K562 (cell line): Measurements from ENCODE around the gene CAV1. TPM values are rescaled to one million over a fixed set of nuclear protein-coding genes. Genes with fewer than 3 reads are reported as not detected.

Experiments
- CHD4 ChIP-seq: fragments of 200-600 bp; sonication (generic); IDR thresholded peaks from 3 replicates; pipeline ENCODE4 v1.6.1; 2012; ENCODE audit warnings: low read depth, mild to moderate bottlenecking, mixed read lengths, low read length, inconsistent platforms; ENCODE audit not compliant: insufficient read depth, insufficient replicate concordance, poor library complexity, severe bottlenecking
- GTF2A2 ChIP-seq: IDR thresholded peaks from 2 replicates; pipeline ENCODE4 v1.6.1; 2016; ENCODE audit warnings: mild to moderate bottlenecking, missing genetic modification characterization, missing compliant biosample characterization
- MEF2A ChIP-seq: IDR thresholded peaks from 2 replicates; pipeline ENCODE4 v1.6.1; 2011; ENCODE audit warnings: low read depth, mild to moderate bottlenecking, low read length, moderate library complexity; ENCODE audit not compliant: control insufficient read depth
- NFE2 ChIP-seq: IDR thresholded peaks from 2 replicates; pipeline ENCODE4 v1.6.1; 2014; ENCODE audit warnings: antibody characterized with exemption, low read depth
- POU5F1 ChIP-seq: fragments of 150-350 bp; IDR thresholded peaks from 2 replicates; pipeline ENCODE4 v1.6.1; 2014; ENCODE audit warnings: borderline replicate concordance, low read length, low read depth, mild to moderate bottlenecking; ENCODE audit not compliant: partially characterized antibody
- XRCC3 ChIP-seq: fragments of 450-650 bp; IDR thresholded peaks from 2 replicates; pipeline ENCODE4 v1.6.1; 2017; ENCODE audit warnings: mild to moderate bottlenecking, moderate library complexity
- ZC3H4 ChIP-seq: sonication (generic); formaldehyde crosslinking; IDR thresholded peaks from 2 replicates; pipeline ENCODE4 v1.9.0; 2021; ENCODE audit warnings: missing genetic modification reagents, borderline replicate concordance
- ZNF583 ChIP-seq: fragments of 250-450 bp; sonication (Bioruptor Pico); IDR thresholded peaks from 2 replicates; pipeline ENCODE4 v1.4.0; 2020
- polyA plus RNA-seq, 8 experiments: library from polyadenylated mRNA; depleted of rRNA in 4 of 8; stranded (reverse) in 5 of 8; unstranded in 3 of 8; fragments of >200 nt; fragmentation: Nextera tagmentation in 2 of 8; fragmentation: Illumina TruSeq in 1 of 8; extraction: Ambion mirVana in 2 of 8; extraction: Trizol in 1 of 8; gene quantifications; 2 replicates each; pipeline versions ENCODE4 v1.2.1 to v1.2.3, GENCODE V29; 2011 to 2014; ENCODE audit warnings: inconsistent platforms in 1 of 8, missing spikeins in 1 of 8
- total RNA-seq, 7 experiments: library from RNA; depleted of rRNA in 6 of 7; stranded (reverse); fragments of >200 nt in 6 of 7; fragmentation: Illumina TruSeq in 2 of 7; extraction: Trizol in 2 of 7; gene quantifications; 2 replicates each; pipeline versions ENCODE4 v1.2.1 to v1.2.3, GENCODE V29; 2011 to 2021; ENCODE audit warnings: low replicate concordance in 1 of 7
- TF ChIP-seq, protein P1 (sequence below): fragments of 450-650 bp; IDR thresholded peaks from 2 replicates; pipeline ENCODE4 v1.6.1; 2016; ENCODE audit warnings: low read depth
- TF ChIP-seq, protein P2 (sequence below): fragments of 450-650 bp; IDR thresholded peaks from 2 replicates; pipeline ENCODE4 v1.6.1; 2018; ENCODE audit warnings: mild to moderate bottlenecking, low read depth; ENCODE audit not compliant: partially characterized antibody
- TF ChIP-seq, protein P3 (sequence below), 2 experiments: fragments of 450-650 bp in 1 of 2; sonication (generic) in 1 of 2; formaldehyde crosslinking in 1 of 2; IDR thresholded peaks in 1 of 2; conservative IDR thresholded peaks in 1 of 2; 2 replicates each; pipeline versions ENCODE4 v1.6.1 to v1.8.1; 2016 to 2023; ENCODE audit warnings: mild to moderate bottlenecking in 2 of 2, moderate library complexity in 2 of 2, inconsistent platforms in 1 of 2, missing genetic modification reagents in 1 of 2

CAV1 gene
- total and polyA plus RNA-seq, 9 of the 15 experiments (the other 6 are each of a cell fraction or from before 2014, with no cell fraction given): 0.08 to 1.5 (median 0.63) TPM

DNA sequence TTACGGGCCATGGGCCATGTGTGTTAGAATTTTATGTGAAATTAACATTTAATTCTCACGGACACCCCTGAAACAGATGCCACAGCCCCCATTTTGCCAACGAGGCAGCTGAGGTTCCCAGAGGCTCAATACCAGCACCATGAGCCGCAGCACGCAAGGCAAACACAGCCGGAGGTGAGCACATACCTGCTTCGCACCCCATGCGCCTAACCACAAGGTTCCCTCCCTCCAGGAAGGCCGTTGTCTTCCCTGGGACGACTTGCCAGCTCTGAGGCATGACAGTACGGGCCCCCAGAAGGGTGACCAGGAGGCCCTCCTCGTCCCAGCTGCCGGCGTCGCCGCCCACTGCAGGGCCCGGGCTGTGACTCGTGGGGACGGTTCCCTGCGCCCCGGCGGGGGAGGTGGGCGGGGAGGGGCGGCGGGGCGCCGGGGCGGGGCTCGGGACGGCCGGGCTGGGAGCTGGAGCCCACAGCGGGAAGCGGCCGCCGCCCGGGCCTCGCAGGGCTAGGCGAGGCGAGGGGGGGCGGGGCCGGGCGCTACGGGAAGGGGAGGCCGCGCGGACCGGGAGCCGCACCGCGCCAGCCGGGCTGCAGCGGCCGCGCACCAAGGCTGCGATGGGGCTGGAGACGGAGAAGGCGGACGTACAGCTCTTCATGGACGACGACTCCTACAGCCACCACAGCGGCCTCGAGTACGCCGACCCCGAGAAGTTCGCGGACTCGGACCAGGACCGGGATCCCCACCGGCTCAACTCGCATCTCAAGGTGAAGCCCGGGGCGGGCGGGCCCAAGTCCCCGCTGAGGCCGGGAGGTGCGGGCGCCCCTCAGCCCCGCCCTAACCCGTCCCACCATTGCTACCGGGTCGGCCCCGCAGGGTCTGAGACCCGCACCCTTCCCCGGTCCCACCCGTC is 25.4 kb upstream of the CAV1 start, which contains the start of gene CAV2 (continued):
- TF ChIP-seq, protein P1, sequence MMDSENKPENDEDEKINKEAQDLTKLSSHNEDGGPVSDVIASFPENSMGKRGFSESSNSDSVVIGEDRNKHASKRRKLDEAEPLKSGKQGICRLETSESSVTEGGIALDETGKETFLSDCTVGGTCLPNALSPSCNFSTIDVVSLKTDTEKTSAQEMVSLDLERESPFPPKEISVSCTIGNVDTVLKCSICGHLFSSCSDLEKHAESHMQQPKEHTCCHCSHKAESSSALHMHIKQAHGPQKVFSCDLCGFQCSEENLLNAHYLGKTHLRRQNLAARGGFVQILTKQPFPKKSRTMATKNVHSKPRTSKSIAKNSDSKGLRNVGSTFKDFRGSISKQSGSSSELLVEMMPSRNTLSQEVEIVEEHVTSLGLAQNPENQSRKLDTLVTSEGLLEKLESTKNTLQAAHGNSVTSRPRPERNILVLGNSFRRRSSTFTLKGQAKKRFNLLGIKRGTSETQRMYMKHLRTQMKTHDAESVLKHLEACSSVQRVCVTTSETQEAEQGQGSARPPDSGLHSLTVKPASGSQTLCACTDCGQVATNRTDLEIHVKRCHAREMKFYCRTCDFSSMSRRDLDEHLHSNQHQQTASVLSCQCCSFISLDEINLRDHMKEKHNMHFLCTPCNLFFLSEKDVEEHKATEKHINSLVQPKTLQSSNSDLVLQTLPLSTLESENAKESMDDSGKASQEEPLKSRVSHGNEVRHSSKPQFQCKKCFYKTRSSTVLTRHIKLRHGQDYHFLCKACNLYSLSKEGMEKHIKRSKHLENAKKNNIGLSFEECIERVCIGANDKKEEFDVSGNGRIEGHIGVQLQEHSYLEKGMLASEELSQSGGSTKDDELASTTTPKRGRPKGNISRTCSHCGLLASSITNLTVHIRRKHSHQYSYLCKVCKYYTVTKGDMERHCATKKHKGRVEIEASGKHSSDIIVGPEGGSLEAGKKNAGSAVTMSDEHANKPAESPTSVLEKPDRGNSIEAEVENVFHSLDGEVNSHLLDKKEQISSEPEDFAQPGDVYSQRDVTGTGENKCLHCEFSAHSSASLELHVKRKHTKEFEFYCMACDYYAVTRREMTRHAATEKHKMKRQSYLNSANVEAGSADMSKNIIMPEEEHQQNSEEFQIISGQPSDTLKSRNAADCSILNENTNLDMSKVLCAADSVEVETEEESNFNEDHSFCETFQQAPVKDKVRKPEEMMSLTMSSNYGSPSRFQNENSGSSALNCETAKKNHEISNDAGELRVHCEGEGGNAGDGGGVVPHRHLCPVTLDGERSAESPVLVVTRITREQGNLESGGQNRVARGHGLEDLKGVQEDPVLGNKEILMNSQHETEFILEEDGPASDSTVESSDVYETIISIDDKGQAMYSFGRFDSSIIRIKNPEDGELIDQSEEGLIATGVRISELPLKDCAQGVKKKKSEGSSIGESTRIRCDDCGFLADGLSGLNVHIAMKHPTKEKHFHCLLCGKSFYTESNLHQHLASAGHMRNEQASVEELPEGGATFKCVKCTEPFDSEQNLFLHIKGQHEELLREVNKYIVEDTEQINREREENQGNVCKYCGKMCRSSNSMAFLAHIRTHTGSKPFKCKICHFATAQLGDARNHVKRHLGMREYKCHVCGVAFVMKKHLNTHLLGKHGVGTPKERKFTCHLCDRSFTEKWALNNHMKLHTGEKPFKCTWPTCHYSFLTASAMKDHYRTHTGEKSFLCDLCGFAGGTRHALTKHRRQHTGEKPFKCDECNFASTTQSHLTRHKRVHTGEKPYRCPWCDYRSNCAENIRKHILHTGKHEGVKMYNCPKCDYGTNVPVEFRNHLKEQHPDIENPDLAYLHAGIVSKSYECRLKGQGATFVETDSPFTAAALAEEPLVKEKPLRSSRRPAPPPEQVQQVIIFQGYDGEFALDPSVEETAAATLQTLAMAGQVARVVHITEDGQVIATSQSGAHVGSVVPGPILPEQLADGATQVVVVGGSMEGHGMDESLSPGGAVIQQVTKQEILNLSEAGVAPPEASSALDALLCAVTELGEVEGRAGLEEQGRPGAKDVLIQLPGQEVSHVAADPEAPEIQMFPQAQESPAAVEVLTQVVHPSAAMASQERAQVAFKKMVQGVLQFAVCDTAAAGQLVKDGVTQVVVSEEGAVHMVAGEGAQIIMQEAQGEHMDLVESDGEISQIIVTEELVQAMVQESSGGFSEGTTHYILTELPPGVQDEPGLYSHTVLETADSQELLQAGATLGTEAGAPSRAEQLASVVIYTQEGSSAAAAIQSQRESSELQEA: peak; percentile 62
- TF ChIP-seq NFE2: no peak
- TF ChIP-seq, protein P2, sequence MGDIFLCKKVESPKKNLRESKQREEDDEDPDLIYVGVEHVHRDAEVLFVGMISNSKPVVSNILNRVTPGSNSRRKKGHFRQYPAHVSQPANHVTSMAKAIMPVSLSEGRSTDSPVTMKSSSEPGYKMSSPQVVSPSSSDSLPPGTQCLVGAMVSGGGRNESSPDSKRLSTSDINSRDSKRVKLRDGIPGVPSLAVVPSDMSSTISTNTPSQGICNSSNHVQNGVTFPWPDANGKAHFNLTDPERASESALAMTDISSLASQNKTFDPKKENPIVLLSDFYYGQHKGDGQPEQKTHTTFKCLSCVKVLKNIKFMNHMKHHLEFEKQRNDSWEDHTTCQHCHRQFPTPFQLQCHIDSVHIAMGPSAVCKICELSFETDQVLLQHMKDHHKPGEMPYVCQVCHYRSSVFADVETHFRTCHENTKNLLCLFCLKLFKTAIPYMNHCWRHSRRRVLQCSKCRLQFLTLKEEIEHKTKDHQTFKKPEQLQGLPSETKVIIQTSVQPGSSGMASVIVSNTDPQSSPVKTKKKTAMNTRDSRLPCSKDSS: no peak
- TF ChIP-seq XRCC3: no peak
- TF ChIP-seq ZC3H4 (CRISPR knock-in tag): no peak; the same call in 1 of the 2 replicates
- peak; percentile 21 for TF ChIP-seq CHD4
- 0 out of 2 replicates have a peak, but pooled peaks have one; percentile 24 for TF ChIP-seq ZNF583
- TF ChIP-seq GTF2A2 (tag): no peak
- TF ChIP-seq, protein P3, sequence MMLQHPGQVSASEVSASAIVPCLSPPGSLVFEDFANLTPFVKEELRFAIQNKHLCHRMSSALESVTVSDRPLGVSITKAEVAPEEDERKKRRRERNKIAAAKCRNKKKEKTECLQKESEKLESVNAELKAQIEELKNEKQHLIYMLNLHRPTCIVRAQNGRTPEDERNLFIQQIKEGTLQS (IDR thresholded peaks at IDR 0.05): no peak
- TF ChIP-seq, protein P3 (CRISPR knock-in tag; conservative IDR thresholded peaks at IDR 0.05): peak; percentile 46; the same call in 1 of the 2 replicates
- no peak for TF ChIP-seq POU5F1
- TF ChIP-seq MEF2A: no peak
